Neural crest cell (in vitro differentiated cells): ENCODE measurements around the gene BZW2. TPM values are rescaled to one million over a fixed set of nuclear protein-coding genes. Genes with fewer than 3 reads are reported as not detected.

Source experiments
- DNase-seq: peaks from one replicate; pipeline ENCODE4 v3.0.0; 2021; ENCODE audit warnings: low read depth, mixed read lengths, low spot score
- H3K27ac Mint-ChIP-seq: one replicate; pipeline ENCODE4 v1.8.0; 2021; ENCODE audit warnings: mild to moderate bottlenecking, mixed read lengths; ENCODE audit not compliant: unreplicated experiment
- H3K27me3 Mint-ChIP-seq: 2 replicates; pipeline ENCODE4 v1.8.0; 2021; ENCODE audit warnings: low read depth, mild to moderate bottlenecking, mixed read lengths
- H3K36me3 Mint-ChIP-seq: 2 replicates; pipeline ENCODE4 v1.8.0; 2021; ENCODE audit warnings: low read depth, mild to moderate bottlenecking, mixed read lengths
- H3K4me1 Mint-ChIP-seq: 2 replicates; pipeline ENCODE4 v1.8.0; 2021; ENCODE audit warnings: mixed read lengths
- H3K4me3 Mint-ChIP-seq: one replicate; pipeline ENCODE4 v1.8.0; 2021; ENCODE audit warnings: mild to moderate bottlenecking, mixed read lengths
- H3K9me3 Mint-ChIP-seq: 2 replicates; pipeline ENCODE4 v1.8.0; 2021; ENCODE audit warnings: mixed read lengths
- total RNA-seq: library from RNA; stranded (reverse); gene quantifications from 2 replicates; pipeline ENCODE4 v1.2.1, GENCODE V29; 2021
- TF ChIP-seq, protein P1 (sequence below): fragments of 200-600 bp; sonication (generic); conservative IDR thresholded peaks from 2 replicates; pipeline ENCODE4 v1.5.0; 2021; ENCODE audit warnings: antibody characterized with exemption, mild to moderate bottlenecking

BZW2 gene
- total RNA-seq, 1 donor from 2014 or later = 98.2 TPM

DNA sequence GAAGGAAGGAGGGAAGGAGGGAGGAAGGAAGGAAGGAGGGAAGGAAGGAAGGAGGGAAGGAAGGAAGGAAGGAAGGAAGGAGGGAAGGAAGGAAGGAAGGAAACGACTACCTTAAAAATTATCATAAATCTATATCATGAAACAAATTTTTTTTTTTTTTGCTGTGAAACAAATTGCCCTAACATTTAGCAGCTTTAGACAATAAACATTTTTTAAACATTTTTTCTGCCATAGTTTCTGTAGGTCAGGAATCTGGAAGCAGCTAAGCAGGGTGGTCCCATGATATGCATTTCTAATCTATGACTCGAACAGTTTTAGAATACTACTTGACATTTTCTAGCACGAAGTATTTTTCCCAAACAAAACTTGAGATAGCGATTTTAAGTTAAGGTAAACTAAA lies 64.7 kb downstream of the BZW2 start:
- no peaks in the 10 kb centered on the region for H3K9me3 Mint-ChIP-seq
- TF ChIP-seq, protein P1, sequence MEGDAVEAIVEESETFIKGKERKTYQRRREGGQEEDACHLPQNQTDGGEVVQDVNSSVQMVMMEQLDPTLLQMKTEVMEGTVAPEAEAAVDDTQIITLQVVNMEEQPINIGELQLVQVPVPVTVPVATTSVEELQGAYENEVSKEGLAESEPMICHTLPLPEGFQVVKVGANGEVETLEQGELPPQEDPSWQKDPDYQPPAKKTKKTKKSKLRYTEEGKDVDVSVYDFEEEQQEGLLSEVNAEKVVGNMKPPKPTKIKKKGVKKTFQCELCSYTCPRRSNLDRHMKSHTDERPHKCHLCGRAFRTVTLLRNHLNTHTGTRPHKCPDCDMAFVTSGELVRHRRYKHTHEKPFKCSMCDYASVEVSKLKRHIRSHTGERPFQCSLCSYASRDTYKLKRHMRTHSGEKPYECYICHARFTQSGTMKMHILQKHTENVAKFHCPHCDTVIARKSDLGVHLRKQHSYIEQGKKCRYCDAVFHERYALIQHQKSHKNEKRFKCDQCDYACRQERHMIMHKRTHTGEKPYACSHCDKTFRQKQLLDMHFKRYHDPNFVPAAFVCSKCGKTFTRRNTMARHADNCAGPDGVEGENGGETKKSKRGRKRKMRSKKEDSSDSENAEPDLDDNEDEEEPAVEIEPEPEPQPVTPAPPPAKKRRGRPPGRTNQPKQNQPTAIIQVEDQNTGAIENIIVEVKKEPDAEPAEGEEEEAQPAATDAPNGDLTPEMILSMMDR = no peak
- no peaks in the 10 kb centered on the region for H3K27me3 Mint-ChIP-seq
- no peak overlapping the region for H3K27ac Mint-ChIP-seq
- no peak overlapping the region for H3K4me3 Mint-ChIP-seq
- no peak for DNase-seq
- no peaks in the 10 kb centered on the region for H3K4me1 Mint-ChIP-seq
- peaks cover 23% of the 10 kb centered on the region for H3K36me3 Mint-ChIP-seq

DNA sequence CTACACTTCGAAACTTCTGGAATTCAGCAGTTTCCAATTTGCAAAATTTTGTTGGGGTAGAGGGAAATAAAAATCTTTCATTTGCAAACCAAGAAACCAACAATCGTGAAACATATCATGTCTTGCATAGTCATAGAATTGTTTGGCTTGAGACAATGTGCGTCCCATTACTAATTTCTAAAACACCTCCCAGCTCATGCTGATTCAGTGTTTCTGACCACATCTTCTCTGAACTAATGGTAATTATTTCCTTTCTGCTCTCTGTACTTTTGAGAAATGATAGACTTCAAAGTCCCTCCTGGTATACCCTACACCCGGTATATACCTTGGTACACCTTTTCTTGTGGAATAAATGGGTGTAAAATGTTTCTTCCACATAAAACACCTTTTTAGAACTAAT lies 65.7 kb downstream of the BZW2 start:
- DNase-seq = no peak
- TF ChIP-seq, protein P1 = no peak
- H3K27ac Mint-ChIP-seq = no peak overlapping the region
- no peaks in the 10 kb centered on the region for H3K9me3 Mint-ChIP-seq
- no peak overlapping the region for H3K4me3 Mint-ChIP-seq
- no peaks in the 10 kb centered on the region for H3K27me3 Mint-ChIP-seq
- no peaks in the 10 kb centered on the region for H3K4me1 Mint-ChIP-seq
- peaks cover 15% of the 10 kb centered on the region for H3K36me3 Mint-ChIP-seq

DNA sequence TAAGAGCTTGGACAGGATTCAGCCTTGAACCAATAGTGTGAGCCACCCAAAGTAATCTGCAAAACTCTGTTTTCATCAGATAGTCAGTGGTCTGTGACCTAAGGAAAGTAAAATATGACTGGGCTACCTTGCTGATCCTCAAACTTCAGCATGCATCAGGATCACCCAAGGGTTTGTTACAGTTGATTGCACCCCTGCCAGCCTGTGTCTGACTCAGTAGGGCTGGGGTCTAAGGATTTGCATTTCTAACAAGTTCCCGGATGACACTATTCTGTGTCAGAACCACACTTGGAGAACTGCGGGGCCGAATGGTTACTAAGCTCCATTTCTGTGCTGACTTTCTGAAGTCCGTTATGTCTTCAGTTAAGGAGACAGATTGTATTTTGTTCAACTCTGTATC lies 66.9 kb downstream of the BZW2 start:
- Mint-ChIP-seq H3K27me3 (no peaks in the 10 kb centered on the region), H3K27ac (no peak overlapping the region), H3K9me3 (no peaks in the 10 kb centered on the region), H3K36me3 (peaks cover 11% of the 10 kb centered on the region), H3K4me1 (no peaks in the 10 kb centered on the region), H3K4me3 (no peak overlapping the region)
- TF ChIP-seq, protein P1 = no peak
- no peak for DNase-seq

DNA sequence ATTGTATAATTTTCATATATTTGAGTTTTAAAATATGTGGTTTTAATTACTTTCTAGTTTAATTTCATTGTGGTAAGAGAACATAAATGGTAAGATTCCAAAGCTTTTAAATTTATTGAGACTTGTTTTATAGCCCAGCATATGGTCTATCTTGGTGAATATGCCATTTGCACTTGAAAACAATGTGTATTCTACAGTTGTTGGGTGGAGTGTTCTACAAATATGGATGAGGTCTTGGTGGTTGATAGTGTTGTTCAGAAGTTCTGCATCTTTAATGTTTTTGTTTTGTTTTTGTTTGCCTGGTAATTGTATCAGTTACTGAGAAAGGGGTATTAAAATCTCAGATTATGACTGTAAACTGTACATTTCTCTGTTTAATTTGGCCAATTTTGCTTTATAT lies 69.9 kb downstream of the BZW2 start:
- H3K36me3 Mint-ChIP-seq = peaks cover 7% of the 10 kb centered on the region
- H3K9me3 Mint-ChIP-seq = no peaks in the 10 kb centered on the region
- H3K27ac Mint-ChIP-seq = no peak overlapping the region
- TF ChIP-seq, protein P1 = no peak
- no peaks in the 10 kb centered on the region for H3K4me1 Mint-ChIP-seq
- no peak for DNase-seq
- no peaks in the 10 kb centered on the region for H3K27me3 Mint-ChIP-seq
- no peak overlapping the region for H3K4me3 Mint-ChIP-seq

DNA sequence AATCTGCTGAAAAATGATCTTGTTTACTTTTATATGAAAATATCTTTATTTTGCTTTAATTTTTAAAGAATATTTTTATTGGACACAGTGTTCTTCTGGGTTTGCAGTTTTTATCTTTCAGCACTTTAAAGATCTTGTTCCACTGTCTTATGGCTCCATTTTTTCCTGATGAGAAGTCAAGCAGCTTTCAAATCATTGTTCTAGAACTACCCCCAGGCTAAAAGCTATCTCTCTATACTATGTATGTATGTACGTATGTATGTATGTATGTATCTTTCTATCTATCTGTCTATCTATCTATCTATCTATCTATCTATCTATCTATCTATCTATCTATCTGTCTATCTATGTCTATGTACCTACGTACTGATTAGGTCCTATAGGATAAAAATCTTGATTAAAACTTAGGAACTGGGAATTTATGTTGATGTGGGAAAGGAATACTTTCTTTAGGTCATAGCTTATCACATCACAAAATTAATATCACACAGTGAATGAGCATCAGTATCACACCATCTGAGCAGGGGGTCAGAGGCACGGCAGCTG lies 72.2 kb downstream of the BZW2 start:
- Mint-ChIP-seq H3K36me3 (no peaks in the 10 kb centered on the region), H3K27me3 (no peaks in the 10 kb centered on the region), H3K4me3 (no peak overlapping the region), H3K27ac (no peak overlapping the region), H3K9me3 (no peaks in the 10 kb centered on the region), H3K4me1 (peaks cover 6% of the 10 kb centered on the region)
- DNase-seq = no peak
- TF ChIP-seq, protein P1 = no peak
